GM18907 (cell line): ENCODE data around the gene WDR73.

Experiments
- ATAC-seq: cut with Tn5 transposase; IDR thresholded peaks from one replicate; pipeline ENCODE4 v1.9.1; 2021; ENCODE audit warnings: mild to moderate bottlenecking, moderate library complexity; ENCODE audit not compliant: unreplicated experiment

The WDR73 gene

DNA sequence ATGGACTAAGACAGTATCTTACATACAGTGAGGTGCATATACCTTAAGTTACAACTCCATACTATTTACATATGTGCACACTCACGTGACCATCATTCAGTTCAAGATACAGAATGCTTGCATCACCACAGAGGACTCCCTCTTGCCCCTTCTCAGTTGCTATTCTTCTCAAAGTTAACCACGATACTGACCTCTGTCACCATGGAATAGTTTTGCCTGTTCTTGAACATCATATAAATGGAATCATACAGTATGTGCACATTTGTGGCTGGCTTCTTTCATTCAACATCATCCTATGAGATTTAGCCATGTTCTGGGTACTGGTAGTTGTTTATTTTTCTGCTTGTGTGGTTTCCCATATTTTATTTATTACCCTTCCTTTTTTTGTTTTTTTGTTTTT is 63.7 kb downstream of the WDR73 start:
- no peak for ATAC-seq
